Hematopoietic multipotent progenitor cell (in vitro differentiated cells): ENCODE measurements around the gene ZFP64. TPM values are rescaled to one million over a fixed set of nuclear protein-coding genes. Genes with fewer than 3 reads are reported as not detected.
"Not testable (repeated sequence)": the region's sequence is repeated elsewhere in the genome, so short reads cannot be mapped to it uniquely, and the experiment has no call there.

Source experiments
- DNase-seq, 3 donors: peaks; one replicate each; pipeline ENCODE4 v3.0.0-alpha.2; 2011 to 2015; ENCODE audit warnings: low read depth in 2 of 3, low spot score in 2 of 3
- total RNA-seq: library from RNA; depleted of rRNA; stranded (reverse); fragments of >200 nt; gene quantifications from one replicate; pipeline ENCODE4 v1.2.3, GENCODE V29; 2012

ZFP64 gene
- total RNA-seq: 19.9 TPM

DNA sequence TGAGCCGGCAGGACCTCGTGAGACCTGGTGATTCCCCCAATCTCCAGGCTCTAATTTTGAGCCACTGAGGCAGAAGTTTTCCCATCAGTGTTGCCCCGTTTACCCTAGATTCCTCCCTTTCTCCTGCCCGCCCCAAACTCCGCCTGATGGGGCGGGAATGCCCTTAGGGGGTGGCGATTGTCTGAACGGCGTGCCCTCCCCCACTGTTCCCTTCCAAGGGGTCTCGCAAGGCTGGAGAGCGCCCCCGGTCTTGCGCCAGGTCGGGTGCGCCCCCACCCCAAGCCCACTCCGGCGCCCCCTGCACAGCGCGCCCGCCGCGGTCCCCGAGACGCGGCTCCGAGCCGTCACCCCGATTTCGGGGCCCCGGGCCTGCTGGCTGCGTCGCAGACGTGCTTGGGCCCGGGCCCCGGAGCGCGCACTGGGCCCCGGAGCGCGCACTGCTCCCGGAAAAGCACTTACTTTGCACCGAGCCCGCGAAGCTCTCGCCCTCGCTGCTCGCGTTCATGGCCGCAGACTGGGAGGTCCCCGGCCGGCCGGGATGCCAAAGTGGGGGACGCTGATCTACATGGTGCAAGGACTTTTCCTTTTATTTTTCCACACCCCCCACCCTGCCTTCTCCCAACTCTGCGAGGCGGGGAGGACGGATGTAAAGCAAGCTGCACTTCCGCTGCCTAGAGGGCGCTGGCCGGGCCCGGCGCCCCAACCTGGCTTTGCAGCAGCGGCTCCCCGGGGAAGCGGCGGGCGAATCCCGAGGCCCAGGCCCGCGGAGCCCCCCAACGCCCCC is at the start of gene ZFP64:
ZFP64 (minus strand) TSS at position 648 of the 784 bp plus-strand sequence; CDS start at position 505, 143 bp downstream.
- peak; percentile 61 to 81 (median 76) for DNase-seq

DNA sequence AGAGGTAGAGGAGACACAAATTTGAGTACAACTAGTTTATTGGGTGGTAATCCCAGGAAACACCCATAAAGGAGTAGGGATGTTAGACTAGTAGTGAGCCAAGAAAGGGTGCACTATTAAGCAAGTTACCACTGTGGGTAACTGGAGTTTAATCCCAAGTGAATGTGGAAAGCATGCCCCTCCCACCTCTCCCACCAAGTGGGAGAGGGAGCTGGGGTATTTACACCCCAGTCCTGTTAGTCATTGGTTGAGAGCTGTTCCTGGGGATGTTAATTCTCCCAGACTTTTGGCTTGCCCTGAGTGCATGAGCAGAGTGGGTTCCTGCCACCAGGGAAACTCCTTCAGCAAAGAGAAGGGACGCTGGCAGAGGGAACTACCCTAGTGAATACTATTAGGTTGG is 49.2 kb upstream of the ZFP64 start:
- DNase-seq: no peak

DNA sequence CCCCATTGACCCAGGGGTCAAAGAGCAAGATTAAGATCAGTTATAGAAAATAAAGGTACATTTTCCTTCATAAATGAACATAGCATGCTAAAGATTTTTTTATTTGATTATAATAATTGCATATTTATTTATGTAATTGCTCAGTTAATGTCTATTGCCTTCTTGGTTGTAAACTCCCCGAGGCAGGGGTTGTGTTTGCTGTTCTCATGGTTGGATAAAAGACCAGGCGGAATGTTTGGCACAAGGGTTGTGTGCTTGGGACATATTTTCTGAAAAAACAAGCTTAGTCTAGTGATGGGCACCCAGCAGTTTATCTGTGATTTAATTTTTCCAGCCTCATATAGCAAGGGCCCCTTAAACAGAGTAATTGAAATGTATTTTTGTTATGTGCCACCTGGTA is 47.5 kb upstream of the ZFP64 start:
- DNase-seq: no peak

DNA sequence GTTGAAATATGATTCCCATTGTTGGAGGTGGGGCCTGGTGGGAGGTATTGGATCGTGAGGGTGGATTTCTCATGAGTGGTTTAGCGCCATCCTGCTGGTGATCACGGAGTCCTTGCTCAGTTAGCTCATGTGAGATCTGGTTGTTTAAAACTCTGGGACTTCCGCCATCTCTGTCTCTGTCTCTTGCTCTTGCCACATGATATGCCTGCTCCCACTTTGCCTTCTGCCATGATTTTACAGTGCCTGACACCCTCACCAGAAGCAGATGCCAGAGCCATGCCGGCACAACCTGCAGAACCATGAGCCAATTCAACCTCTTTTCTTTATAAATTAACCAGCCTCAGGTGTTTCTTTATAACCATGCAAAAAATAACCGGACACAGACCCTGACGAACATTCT is 44.7 kb upstream of the ZFP64 start:
- DNase-seq: no peak

DNA sequence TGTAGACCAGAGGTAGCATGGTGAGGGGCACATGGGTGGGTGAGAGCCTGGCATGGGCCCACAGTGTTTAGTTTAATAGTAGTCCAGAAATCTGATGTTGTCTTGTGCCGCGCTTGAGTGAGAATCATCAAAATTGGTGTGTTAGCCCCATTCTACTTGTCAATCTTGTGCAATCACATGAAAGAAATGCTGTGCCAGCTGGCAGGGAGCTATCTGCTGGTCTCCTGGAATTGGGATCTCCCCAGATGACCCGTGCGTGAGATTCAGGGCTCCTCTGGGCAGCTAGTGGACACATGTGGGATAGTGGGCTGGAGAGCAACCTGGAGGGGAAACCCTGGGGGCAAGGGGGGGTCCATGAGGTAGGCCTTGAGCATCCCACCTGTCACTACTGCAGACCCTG is 43.5 kb upstream of the ZFP64 start:
- DNase-seq: no peak

DNA sequence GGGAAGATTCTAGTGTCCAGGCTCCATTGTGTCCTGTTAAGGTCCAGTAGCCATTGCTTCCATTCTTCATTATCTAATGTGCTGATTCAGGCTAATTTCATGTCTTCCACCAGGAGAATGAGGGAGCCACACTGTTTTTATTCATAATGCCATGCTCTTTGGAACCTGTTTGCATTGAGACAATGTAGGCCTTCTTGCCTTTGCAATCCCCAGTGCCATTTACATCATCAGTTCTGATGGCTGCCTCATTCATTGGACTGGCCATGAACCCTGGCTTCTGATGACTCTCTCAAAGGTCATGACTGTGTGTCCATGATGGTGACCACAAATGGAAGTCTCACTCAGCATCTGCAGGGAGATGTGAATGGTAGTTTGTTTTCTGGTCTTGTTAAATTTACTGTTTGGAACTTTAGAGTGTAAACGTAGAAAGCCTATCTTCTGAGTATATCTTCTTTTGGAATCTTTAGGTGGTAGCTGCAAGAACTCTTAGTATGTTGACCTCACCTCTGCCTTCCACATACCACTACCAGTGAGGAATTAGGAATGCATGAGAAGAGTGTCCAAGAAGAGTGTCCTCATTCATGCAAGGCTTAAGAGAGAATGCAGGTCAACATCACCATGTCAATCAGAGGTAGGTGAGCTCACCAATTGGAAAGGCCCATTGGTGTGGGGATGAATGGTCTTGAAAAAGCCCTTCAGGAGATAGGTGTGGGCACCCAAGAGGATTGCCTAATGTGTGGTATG is 42.9 kb upstream of the ZFP64 start:
- DNase-seq: no peak

DNA sequence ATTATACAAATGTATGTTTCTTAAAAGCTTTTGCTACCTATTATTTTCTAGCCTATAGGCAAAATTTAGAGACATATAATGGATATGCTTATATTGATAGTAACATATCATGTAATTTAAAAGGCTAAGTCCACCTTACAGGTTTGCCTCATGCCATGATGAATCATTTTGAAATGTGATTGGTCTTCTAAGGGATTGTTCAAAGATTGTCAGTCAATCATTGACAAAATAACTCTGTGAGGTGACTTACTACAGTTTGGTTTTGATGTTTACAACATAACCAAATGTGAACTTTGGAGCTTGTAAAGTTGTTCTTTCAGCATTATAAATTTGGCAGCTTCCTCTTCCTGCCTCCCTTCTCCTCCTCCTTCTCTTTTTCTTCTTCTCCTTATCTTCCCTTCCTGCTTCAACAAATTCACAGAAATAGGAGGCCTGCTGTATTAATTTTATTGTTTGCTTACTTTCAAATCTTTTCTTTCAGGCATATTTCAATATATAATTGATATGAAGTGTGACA is 39.7 kb upstream of the ZFP64 start:
- no peak for DNase-seq

DNA sequence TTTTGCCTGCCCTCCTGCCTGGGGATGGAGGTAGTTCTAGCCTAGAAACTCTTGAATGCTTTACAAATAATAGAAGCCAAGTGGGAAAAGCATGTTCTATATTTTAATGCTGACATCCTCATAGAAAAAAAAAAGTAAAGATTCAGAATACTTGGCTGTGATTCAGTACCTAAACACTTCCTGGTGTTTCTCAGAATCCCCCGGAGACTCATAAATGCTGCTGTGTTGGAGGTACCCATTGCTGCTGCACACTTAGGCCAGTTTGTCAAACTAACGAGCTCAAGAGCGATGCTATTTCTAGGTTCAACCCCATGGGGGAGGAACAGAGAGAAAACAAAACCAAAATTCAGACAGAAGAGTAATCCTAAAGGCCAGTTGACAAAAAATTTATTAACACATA is 38.8 kb upstream of the ZFP64 start:
- DNase-seq: no peak

DNA sequence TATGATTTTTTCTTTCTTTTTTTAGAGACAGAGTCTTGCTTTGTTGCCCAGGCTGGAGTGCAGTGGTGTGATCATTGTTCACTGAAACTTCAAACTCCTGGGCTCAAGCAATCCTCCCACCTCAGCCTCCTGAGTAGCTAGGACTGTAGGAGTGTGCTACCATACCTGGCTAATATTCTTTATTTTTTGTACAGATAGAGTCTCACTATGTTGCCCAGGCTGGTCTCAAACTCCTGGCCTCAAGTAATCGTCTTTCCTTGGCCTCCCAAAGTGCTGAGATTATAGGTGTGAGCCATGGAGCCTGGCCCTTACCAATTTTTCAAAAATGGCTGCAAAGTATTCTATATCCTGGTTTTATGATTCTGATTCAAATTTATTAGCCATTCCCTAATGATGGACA is 37.8 kb upstream of the ZFP64 start:
- DNase-seq: not testable (repeated sequence)

DNA sequence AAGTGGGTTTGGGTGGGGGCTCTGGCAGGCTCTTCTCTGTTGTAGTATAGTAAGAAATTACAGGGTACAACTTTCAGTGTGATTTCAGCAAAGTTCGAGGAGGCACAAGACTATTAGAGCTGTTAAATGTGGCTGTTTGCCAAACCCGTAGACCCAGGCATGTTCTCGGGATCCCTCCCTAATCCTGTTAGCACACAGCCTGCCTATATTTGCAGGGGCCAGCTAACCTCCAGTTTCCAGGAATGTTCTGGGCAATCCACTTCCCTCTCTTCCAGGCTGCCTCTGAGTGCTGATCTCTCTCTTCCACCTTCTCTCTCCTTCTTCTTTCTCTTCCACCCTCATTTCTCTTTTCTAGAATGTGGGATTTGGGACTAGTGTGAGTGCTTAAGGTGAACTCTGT is 34.8 kb upstream of the ZFP64 start:
- no peak for DNase-seq

DNA sequence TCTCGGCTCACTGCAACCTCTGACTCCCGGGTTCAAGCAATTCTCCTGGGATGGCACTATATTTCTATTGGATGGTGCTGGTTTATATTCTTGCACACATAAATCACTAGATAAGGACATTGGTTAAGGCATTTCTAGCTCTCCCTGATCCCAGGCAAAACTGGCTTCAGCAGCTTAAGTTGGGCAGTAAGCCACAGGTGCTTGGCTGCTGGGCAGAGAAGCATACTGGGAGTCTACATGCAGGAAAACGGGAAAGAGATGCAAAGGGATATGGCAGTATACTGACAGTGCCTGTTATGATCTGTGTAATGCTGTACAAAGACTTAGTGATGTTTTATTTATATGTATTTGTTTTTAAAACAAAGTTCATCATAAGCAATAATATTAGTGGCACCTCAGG is 33.3 kb upstream of the ZFP64 start:
- no peak for DNase-seq

DNA sequence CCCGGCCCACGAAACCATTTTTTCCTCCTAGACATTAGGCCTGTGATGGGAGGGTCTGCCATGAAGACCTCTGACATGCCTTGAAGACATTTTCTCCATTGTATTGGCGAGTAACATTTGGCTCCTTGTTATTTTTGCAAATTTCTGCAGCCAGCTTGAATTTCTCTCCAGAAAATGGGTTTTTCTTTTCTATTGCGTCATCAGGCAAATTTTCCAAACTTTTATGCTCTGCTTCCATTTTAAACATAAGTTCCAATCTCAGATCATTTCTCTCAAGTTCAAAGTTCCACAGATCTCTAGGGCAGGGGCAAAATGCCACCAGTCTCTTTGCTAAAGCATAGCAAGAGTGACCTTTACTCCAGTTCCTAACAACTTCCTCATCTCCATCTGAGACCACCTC is 29.8 kb upstream of the ZFP64 start:
- not testable (repeated sequence) for DNase-seq

DNA sequence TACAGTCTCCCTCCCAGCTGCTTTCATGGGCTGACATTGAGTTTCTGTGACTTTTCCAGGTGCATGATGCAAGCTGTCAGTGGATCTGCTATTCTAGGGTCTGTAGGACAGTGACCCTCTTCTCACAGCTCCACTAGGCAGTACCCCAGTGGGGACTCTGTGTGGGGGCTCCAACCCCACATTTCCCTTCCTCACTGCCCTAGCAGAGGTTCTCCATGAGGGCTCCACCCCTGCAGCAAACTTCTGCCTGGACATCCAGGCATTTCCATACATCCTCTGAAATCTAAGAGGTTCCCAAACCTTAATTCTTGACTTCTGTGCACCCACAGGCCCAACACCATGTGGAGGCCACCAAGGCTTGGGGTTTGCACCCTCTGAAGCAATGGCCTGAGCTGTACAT is 29.3 kb upstream of the ZFP64 start:
- not testable (repeated sequence) for DNase-seq

DNA sequence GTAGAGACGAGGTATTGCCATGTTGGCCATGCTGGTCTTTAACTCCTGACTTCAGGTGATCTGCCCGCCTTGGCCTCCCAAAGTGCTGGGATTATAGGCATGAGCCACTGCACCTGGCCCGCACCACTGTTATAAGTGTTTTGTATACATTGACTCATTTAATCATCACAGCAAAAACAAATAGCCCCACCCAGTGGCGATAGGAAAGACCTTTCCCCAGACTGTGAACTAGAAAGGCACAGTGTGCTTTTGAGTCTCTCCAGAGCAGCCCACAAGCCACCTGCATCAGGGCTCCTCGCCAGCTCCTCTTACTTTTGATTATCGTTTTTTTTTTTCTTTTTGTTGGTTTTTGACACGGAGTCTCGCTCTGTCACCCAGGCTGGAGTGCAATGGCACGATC is 27.9 kb upstream of the ZFP64 start:
- DNase-seq: no peak

DNA sequence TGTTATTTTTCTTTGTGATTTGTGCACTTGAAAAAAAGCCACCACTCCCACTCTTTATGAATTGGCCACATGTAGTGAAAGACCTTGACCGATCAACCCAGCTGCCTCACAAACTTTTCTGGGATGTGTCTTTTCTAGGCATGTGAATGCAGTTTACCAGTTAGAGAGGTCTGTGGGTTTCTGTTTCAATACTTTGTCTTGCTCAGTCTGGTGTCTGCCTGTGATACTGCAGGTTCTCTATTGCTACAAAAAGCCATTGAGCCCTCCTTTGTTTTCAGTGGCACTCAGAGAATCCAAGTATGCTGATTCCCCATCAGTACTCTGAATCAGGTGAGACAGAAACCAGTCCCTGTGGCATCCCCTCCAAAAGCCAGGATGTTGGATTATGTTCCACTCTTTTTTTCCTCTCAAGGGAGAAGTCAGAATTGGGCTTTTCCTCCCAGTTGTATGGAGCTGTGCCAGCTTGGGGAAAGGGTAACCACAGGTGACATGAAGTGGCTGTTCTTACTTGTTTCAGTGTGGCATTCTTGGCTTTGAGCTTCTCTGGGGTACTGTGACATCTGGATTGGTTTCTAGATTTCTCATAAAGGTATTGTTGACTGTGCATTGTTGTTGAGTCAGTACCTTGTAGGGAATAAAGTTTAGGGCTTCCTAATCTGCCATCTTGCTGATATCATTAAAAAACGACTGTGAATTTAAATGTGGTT is 26.3 kb upstream of the ZFP64 start:
- no peak for DNase-seq

DNA sequence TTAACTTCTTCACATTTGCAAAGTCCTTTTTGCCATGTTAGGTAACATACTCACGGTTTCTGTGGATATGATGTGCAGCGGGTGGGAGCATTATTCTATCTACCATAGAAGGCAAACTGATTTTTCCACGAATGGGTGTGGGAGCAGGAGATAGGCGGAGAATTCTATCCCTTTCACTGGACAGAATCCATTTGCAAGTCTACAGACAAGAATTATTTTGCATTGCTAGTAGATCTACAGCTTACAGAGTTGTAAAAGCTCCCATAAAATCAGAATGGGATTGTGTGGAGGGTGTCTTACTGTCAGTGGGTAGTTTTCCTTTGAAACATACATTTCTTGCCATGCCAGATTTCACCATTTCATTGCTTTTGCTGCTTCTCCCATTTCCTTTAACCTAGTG is 22.4 kb upstream of the ZFP64 start:
- no peak for DNase-seq

DNA sequence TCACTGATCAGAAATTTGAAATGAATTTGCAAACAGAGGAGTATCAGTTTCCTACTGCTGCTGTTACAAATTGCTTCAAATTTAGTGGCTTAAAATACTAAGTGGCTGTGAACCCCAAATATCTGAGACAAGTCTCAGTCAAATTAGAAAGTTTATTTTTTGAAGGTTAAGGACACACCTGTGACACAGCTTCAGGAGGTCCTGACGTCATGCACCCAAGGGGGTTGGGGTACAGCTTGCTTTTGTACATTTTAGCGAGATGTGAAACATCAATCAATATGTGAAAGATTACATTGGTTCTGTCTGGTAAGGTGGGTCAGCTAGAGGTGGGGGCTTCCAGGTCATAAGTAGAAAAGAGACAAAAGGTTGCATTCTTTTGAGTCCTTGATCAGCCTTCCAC is 21.4 kb upstream of the ZFP64 start:
- no peak for DNase-seq

DNA sequence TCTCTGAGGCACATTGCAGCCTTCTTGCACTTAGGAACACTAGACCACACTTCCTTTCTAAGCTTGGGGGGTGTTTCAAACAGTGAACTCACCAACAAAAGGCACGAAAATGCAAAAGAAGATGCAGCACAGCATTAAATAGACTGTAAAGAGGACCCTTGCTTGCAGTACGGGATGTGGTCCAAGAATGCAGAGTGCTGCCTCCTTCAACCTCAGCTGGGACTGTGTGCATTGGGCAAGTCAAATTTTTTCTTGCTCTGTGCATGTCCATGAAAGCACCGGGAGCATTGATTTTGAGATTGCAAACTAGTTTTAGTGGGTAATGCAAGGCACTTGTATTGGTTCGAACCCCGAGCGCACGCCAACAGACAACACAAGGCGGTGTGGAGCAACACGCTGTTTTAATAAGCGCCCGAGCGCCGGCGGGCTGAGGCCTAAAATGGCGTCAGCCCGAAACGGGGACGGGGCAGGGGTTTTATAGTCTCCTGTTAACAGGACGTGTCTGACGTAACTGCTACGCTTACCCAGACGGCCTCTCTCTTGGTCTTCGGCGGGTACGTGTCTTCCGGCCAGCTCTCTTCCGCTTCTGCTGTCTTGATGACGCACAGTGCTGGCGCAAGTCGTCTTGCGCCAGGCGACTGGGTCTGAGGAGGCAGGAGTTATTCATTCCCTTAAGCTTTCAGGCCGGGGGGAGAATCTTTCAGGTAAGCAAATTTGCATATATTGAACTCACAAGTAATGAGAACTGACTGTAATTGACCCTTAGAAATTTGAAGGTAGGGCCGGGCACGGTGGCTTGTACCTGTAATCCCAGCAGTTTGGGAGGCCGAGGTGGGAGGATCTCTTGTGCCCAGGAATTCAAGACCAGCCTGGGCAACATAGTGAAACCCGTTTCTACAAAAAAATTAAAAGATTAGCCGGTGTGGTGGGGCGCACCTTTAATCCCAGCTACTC is 18.7 kb upstream of the ZFP64 start:
- no peak for DNase-seq

DNA sequence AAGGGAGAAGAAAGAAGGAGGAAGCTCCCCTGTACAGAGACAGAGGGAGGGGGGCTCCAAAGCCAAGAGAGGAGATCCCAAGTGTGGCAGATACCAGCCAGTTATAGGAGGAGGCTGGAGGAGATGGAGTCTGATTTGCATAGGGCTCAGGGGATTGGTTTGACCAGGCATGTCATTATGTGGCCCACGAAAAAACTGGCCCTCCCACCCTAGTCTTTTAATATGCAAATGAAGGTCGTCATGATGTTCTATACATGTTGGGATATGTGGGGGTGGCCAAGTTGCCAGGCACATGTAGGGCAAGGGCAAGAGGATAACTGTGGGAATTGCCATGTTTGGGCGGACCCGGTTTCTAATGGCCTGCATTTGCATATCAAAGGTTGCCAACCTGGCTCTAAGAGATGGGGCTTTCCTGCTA is 17.6 kb upstream of the ZFP64 start:
- no peak for DNase-seq
